KMS-11 (cell line): ENCODE results near the gene OLFM4.

Experiments used
- H2AFZ ChIP-seq: fragments of 200-600 bp; sonication (generic); 2 replicates; pipeline ENCODE4 v1.6.1; 2016; ENCODE audit warnings: antibody characterized with exemption, mixed run types, low read depth
- H3K27ac ChIP-seq: fragments of 200-600 bp; sonication (generic); 2 replicates; pipeline ENCODE4 v1.6.1; 2016; ENCODE audit warnings: mild to moderate bottlenecking, mixed run types
- H3K27me3 ChIP-seq: fragments of 200-600 bp; sonication (generic); 2 replicates; pipeline ENCODE4 v1.6.1; 2017; ENCODE audit warnings: mild to moderate bottlenecking, low read depth, mixed run types, moderate library complexity; ENCODE audit not compliant: insufficient read depth
- H3K36me3 ChIP-seq: fragments of 200-600 bp; sonication (generic); 2 replicates; pipeline ENCODE4 v1.6.1; 2017; ENCODE audit warnings: mild to moderate bottlenecking, mixed run types; ENCODE audit not compliant: insufficient read depth
- H3K4me1 ChIP-seq: fragments of 200-600 bp; sonication (generic); 2 replicates; pipeline ENCODE4 v1.6.1; 2016; ENCODE audit warnings: mild to moderate bottlenecking, low read depth, mixed run types; ENCODE audit not compliant: poor library complexity, severe bottlenecking
- H3K4me2 ChIP-seq: fragments of 200-600 bp; sonication (generic); 2 replicates; pipeline ENCODE4 v1.7.0; 2016; ENCODE audit warnings: mild to moderate bottlenecking, mixed run types
- H3K4me3 ChIP-seq: fragments of 200-600 bp; sonication (generic); IDR thresholded peaks from 2 replicates; pipeline ENCODE4 v1.6.1; 2017; ENCODE audit warnings: low read depth, low read length, mixed read lengths; ENCODE audit not compliant: insufficient read depth
- H3K79me2 ChIP-seq: fragments of 200-600 bp; sonication (generic); 2 replicates; pipeline ENCODE4 v1.6.1; 2016; ENCODE audit warnings: low read depth, mixed run types; ENCODE audit not compliant: insufficient read depth
- H3K9ac ChIP-seq: fragments of 200-600 bp; sonication (generic); 2 replicates; pipeline ENCODE4 v1.6.1; 2016; ENCODE audit warnings: mild to moderate bottlenecking, mixed run types
- H4K20me1 ChIP-seq: fragments of 200-600 bp; sonication (generic); 2 replicates; pipeline ENCODE4 v1.6.1; 2016; ENCODE audit warnings: mild to moderate bottlenecking, mixed run types; ENCODE audit not compliant: insufficient read depth
- CTCF ChIP-seq: fragments of 200-600 bp; sonication (generic); conservative IDR thresholded peaks from 2 replicates; pipeline ENCODE4 v1.6.1; 2017; ENCODE audit warnings: low read depth, mild to moderate bottlenecking, antibody characterized with exemption, low read length, moderate library complexity, mixed read lengths

The OLFM4 gene

GRCh38 chr13:53052675-53053074 lies 24.1 kb downstream of the OLFM4 start:
- H2AFZ ChIP-seq = no peak overlapping the region
- H3K4me3 ChIP-seq = no peak overlapping the region
- no peaks in the 10 kb centered on the region for H4K20me1 ChIP-seq
- no peaks in the 10 kb centered on the region for H3K4me1 ChIP-seq
- no peaks in the 10 kb centered on the region for H3K27me3 ChIP-seq
- no peak overlapping the region for H3K27ac ChIP-seq
- H3K79me2 ChIP-seq = no peaks in the 10 kb centered on the region
- no peak overlapping the region for H3K9ac ChIP-seq
- no peak overlapping the region for H3K4me2 ChIP-seq
- no peaks in the 10 kb centered on the region for H3K36me3 ChIP-seq
- TF ChIP-seq CTCF = no peak

DNA sequence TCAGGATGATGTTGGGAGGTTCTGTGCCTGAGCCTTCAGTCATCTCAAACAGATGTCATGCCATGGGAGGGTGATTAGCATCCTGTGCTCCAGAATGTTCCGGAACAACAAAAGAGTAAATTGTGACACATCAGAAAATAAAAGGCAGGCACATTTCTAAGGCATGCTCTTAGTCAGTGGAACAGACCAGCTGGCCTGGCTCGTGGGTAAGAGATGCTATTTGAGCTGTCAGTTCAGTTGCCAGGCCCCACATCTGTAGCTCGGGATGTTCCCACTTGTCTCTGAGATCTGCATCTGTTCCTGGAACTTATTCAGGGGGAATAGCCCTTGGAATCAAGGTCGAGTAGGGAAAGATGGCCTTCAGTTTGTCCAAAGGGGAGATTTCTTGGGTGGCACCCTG lies 26.0 kb downstream of the OLFM4 start:
- Histone ChIP-seq H3K36me3 (no peaks in the 10 kb centered on the region), H3K9ac (no peak overlapping the region), H3K4me3 (no peak overlapping the region), H3K27ac (no peak overlapping the region), H3K4me2 (no peak overlapping the region), H3K4me1 (no peaks in the 10 kb centered on the region), H4K20me1 (no peaks in the 10 kb centered on the region), H2AFZ (no peak overlapping the region), H3K27me3 (no peaks in the 10 kb centered on the region), H3K79me2 (no peaks in the 10 kb centered on the region)
- TF ChIP-seq CTCF = no peak

DNA sequence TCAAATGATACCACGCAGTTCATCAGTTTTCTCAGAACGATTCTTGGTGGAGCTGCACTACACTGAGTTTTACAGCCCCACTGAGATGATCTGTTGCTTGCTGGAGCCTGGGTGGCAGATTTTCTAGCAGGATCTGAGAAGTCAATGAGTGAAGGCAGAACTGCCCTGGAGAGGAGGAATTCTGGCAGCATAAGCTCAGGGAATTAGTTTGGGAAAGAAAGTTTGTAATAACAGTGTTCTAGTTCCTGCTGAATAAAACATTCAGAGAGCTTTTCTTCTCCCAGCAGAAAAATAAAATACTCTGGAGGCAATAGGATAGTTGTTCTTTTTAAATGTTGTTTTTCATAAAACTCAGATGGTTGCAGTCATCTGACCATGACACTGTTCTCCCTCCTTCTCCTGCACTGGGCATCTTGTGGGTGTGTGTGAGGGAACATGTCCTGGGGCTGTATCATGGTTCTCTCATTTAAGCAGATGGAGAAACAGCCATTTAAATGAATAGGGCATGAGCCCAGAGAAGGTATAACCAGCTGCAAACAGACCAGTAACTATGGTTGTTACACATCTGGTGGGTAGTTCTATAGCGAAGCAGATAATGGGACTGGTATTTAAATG lies 29.6 kb downstream of the OLFM4 start:
- no peaks in the 10 kb centered on the region for H3K4me1 ChIP-seq
- no peak overlapping the region for H3K4me3 ChIP-seq
- H3K27me3 ChIP-seq = no peaks in the 10 kb centered on the region
- H3K36me3 ChIP-seq = no peaks in the 10 kb centered on the region
- no peak overlapping the region for H3K9ac ChIP-seq
- H3K79me2 ChIP-seq = no peaks in the 10 kb centered on the region
- no peak for TF ChIP-seq CTCF
- no peak overlapping the region for H3K4me2 ChIP-seq
- H4K20me1 ChIP-seq = no peaks in the 10 kb centered on the region
- H2AFZ ChIP-seq = no peak overlapping the region
- H3K27ac ChIP-seq = no peak overlapping the region

GRCh38 chr13:53060840-53061490 lies 32.4 kb downstream of the OLFM4 start:
- no peak overlapping the region for H2AFZ ChIP-seq
- H3K4me1 ChIP-seq = no peaks in the 10 kb centered on the region
- H3K27ac ChIP-seq = no peak overlapping the region
- no peak overlapping the region for H3K4me2 ChIP-seq
- H3K79me2 ChIP-seq = no peaks in the 10 kb centered on the region
- H3K27me3 ChIP-seq = no peaks in the 10 kb centered on the region
- H4K20me1 ChIP-seq = no peaks in the 10 kb centered on the region
- H3K9ac ChIP-seq = no peak overlapping the region
- H3K36me3 ChIP-seq = no peaks in the 10 kb centered on the region
- TF ChIP-seq CTCF = no peak
- no peak overlapping the region for H3K4me3 ChIP-seq
